DMS153 treated with DMSO at 0.1 percent for 48 hours (cell line): ENCODE results near the gene OAS1.
"Not testable (repeated sequence)": the region's sequence is repeated elsewhere in the genome, so short reads cannot be mapped to it uniquely, and the experiment has no call there.

Source experiments
- DNase-seq: peaks from one replicate; lab custom pipeline; 2025; ENCODE audit not compliant: unreplicated experiment; lab: John Stamatoyannopoulos, UW

The OAS1 gene

GRCh38 chr12:112936927-112937326, 30.2 kb downstream of the OAS1 start:
- no peak for DNase-seq

DNA sequence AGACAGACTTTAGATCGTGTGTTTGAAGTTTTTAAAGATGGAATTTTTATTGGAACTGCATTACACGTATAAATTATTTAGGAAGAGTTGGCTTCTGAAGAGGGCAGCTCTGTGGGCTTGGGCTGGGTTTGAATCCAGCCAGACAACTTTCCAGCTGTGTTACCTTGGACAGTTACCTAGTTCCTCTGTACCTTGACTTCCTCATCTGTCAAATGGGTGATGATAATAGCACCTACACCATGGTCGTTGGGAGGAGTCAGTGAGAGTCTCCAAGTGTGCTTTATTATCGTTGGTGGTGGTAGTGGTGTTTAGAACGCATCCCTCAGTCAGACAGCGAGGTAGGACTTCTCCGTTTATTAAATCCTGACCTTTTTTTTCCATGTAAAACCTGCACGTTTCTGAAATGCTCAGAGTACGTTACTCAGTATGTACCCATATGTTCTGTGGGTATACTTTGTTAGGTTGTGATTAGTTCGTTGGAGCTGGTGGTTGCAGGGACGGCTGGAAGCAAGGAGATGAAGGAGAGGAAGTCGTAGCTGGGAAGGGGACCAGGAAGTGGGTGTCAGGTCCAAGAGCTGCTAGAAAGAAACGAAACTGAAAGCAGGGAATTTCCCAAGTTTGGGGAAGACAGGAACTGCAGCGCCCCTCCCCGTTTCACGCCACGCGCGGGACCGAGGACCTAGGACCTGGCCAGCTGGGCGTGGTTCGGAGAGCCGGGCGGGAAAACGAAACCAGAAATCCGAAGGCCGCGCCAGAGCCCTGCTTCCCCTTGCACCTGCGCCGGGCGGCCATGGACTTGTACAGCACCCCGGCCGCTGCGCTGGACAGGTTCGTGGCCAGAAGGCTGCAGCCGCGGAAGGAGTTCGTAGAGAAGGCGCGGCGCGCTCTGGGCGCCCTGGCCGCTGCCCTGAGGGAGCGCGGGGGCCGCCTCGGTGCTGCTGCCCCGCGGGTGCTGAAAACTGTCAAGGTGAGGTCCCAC, 31.3 kb downstream of the OAS1 start, which contains the start of gene OAS3:
Gene OAS3 (plus strand): TSS at position 734 of the 979 bp plus-strand sequence. CDS start 57 bp downstream, at position 791.
- peak; percentile 72 for DNase-seq

GRCh38 chr12:112938751-112939150, 32.0 kb downstream of the OAS1 start:
- no peak for DNase-seq

- DNase-seq = no peak
Observed at GRCh38 chr12:112939761-112940381, 33.1 kb downstream of the OAS1 start.

DNA sequence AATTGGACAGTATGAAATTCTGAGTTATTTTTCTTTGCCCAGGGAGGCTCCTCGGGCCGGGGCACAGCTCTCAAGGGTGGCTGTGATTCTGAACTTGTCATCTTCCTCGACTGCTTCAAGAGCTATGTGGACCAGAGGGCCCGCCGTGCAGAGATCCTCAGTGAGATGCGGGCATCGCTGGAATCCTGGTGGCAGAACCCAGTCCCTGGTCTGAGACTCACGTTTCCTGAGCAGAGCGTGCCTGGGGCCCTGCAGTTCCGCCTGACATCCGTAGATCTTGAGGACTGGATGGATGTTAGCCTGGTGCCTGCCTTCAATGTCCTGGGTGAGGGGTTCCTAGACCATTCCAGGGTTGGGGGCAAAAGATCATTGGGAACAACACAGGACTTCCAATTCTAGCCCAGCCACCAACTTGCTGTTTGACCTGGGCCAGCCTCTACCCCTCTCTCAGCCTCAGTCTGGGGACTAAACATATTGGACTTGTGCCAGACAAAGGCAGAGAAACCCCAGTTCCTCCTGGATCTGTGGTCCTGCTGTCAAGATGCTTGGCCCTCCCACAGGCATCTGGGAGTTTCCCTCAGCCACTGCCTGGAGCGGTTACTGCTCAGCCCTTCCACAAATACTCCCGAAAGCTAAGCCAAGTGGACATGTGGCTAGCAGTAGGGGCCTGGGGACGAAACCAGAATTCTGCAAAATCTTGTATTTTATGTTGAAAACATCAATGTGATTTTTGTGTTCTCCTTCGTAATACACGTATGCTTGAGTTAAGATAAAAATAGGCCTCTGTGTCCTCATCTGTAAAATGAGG, 35.0 kb downstream of the OAS1 start:
- DNase-seq = no peak

- DNase-seq = no peak
Observed at GRCh38 chr12:112942572-112942971, 35.8 kb downstream of the OAS1 start.

- DNase-seq = no peak
Observed at GRCh38 chr12:112944024-112944690, 37.4 kb downstream of the OAS1 start.

DNA sequence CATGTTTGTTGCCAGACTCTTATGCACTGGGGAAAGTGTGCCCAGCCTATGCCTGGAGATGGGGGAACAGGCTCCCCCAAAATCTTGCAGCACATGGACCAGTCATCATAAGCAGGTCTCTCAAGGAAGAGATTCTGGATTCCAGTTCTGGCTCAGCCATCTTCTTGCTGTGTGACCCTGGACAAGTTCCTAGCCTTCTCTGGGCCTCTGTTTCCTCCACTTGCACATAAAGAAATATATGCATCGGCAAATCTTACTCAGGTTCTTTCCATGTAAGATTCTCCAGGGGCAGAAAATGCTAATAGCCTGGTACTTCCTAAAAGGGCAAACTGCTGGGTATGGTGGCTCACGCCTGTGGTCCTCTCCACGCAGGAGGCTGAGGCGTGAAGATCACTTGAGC, 38.8 kb downstream of the OAS1 start:
- DNase-seq = no peak

- DNase-seq = no peak
Observed at GRCh38 chr12:112946236-112947000, 39.7 kb downstream of the OAS1 start.

GRCh38 chr12:112947314-112947713, 40.6 kb downstream of the OAS1 start:
- no peak for DNase-seq

- DNase-seq = no peak
Observed at GRCh38 chr12:112947761-112948160, 41.0 kb downstream of the OAS1 start.

- DNase-seq = no peak
Observed at GRCh38 chr12:112948806-112949205, 42.0 kb downstream of the OAS1 start.

DNA sequence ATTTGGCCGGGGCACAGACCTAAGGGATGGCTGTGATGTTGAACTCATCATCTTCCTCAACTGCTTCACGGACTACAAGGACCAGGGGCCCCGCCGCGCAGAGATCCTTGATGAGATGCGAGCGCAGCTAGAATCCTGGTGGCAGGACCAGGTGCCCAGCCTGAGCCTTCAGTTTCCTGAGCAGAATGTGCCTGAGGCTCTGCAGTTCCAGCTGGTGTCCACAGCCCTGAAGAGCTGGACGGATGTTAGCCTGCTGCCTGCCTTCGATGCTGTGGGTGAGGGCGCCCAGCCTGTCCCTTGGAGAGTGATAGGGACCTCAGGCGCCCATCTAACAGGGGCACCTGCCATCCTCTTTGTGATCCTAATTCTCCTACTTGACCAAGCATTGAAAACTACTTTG, 43.9 kb downstream of the OAS1 start:
- no peak for DNase-seq

GRCh38 chr12:112957125-112957524, 50.4 kb downstream of the OAS1 start:
- not testable (repeated sequence) for DNase-seq

DNA sequence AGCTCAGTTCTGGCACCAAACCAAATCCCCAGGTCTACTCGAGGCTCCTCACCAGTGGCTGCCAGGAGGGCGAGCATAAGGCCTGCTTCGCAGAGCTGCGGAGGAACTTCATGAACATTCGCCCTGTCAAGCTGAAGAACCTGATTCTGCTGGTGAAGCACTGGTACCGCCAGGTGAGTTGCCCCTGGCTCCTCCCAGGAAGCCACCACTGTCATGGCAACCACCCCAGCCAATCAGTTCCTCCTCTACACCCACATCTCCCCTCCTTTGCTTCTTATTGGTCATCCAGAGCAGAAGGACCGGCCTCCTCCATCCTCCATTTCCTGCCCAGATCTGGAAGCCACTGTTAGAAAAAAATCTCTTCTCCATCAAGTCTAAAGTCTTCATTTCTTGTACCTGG, 54.3 kb downstream of the OAS1 start:
- DNase-seq = no peak

DNA sequence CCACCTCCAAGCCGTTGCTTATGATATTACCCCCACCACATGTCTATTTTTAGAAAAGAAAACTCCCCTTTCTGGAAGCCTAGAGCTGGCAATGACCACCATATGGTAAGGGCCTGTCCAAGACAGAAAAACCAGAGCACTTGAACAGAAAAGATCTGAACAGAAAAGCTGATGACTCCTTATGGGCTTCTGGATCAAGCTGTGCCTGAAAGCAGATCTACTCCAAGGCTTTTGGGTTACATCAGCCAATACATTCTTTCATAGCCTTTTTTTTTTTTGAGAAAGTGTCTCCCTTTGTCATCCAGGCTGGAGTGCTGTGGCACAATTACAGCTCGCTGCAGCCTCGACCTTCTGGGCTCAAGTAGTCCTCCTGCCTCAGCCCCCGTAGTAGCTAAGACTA, 54.8 kb downstream of the OAS1 start:
- no peak for DNase-seq

DNA sequence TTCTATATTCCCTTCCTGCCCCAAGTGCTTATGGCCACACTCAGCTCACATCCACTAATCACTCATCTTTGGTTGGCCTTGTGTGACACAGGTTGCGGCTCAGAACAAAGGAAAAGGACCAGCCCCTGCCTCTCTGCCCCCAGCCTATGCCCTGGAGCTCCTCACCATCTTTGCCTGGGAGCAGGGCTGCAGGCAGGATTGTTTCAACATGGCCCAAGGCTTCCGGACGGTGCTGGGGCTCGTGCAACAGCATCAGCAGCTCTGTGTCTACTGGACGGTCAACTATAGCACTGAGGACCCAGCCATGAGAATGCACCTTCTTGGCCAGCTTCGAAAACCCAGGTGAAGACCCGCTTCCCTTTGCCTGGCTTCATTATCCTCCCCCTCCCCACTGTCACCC, 55.8 kb downstream of the OAS1 start:
- DNase-seq = no peak

DNA sequence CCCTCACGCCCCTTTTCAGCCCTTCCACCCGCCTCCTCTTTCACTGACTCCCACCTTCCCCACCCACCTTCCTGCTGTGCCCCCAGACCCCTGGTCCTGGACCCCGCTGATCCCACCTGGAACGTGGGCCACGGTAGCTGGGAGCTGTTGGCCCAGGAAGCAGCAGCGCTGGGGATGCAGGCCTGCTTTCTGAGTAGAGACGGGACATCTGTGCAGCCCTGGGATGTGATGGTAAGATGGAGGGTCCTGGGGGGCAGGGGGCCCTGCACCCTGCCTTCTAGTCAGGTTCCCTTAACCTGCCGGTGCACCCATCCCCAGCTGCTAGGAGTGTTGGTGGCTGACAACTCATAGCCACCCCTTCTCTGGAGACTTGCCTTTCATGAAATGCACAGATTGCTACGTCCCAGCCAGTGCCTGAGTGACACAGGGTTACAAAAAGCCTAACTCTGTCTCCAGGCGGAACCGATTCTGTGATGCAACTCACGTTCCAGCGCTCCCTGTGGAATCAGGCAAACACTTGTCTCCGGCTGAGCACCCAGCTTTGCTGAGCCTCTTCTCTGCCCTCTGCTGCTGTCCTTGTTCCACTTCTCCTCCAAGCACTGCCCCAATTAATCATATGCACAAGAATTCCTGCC, 56.6 kb downstream of the OAS1 start:
- no peak for DNase-seq

DNA sequence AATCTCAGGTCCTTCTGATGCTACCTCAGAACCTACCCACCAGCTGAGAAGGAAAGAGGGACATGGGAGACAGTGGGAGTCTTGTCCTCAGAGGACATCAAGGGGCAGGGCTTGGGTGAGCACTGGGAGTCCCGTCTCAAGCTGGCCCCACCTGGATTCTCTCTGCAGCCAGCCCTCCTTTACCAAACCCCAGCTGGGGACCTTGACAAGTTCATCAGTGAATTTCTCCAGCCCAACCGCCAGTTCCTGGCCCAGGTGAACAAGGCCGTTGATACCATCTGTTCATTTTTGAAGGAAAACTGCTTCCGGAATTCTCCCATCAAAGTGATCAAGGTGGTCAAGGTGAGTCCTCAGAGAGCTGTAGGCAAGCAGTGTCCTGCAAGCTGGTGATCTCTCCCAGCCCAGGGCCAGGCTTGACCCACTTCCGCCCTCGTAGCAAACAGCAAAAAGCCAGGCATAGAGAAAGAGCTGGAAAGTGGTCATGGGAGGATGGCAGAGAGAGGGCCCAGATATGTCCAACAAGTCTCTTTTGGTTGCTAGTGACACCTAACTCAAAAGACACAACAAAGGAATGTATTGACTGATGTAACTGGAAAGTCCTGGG, 57.4 kb downstream of the OAS1 start:
- DNase-seq = no peak
